ENCODE measurements around the gene DHRS4.
"Not testable (repeated sequence)": the region's sequence is repeated elsewhere in the genome, so short reads cannot be mapped to it uniquely, and the experiment has no call there.

GRCh38 chr14:23970283-23970659 lies 16.7 kb downstream of the DHRS4 start:
- TF ChIP-seq CTCF (IDR thresholded peaks at IDR 0.05; ENCODE audit: borderline replicate concordance, extremely low read depth, low read length, poor library complexity, severe bottlenecking); EZH2 (IDR thresholded peaks at IDR 0.05; ENCODE audit: borderline replicate concordance, low read depth, low read length, severe bottlenecking): not testable (repeated sequence)

All from DND-41 (cell line).